HepG2 (cell line): ENCODE measurements around the gene FFAR1. TPM values are rescaled to one million over a fixed set of nuclear protein-coding genes. Genes with fewer than 3 reads are reported as not detected.

Source experiments
- ATAC-seq: fragments of 200-7000 bp; cut with Tn5 transposase; 3 replicates; pipeline ENCODE4 v1.9.1; 2020; ENCODE audit warnings: mild to moderate bottlenecking, moderate library complexity
- BruUV-seq: library from RNA; stranded (reverse); fragments of 400-500 nt; replicated peaks from 2 replicates; lab custom pipeline; 2021; lab: Mats Ljungman, UMichigan
- CTCF ChIA-PET: fragments of 300-600 bp; formaldehyde crosslinking; extraction: SDS; loops from one replicate; lab custom pipeline; 2021; ENCODE audit warnings: low total read pairs, inconsistent platforms, low intra/inter-chr PET ratio; lab: Yijun Ruan, JAX
- POLR2A ChIA-PET: fragments of 350-600 bp; sonication (Branson Sonifier 250); formaldehyde crosslinking; loops from one replicate; lab custom pipeline; 2020; ENCODE audit warnings: antibody characterized with exemption, inconsistent platforms; lab: Yijun Ruan, JAX
- DNase-seq: peaks from one replicate; pipeline ENCODE4 v3.0.0-alpha.2; 2015; ENCODE audit warnings: low spot score
- FAIRE-seq: peaks from 3 replicates; lab custom pipeline; 2011; peaks lifted over from hg19 to GRCh38; lab: Jason Lieb, UNC
- H2AFZ ChIP-seq: one replicate; pipeline ENCODE4 v1.6.1; 2011; ENCODE audit warnings: low read length, inconsistent platforms
- H3K27ac ChIP-seq: fragments of 300-600 bp; 3 replicates; pipeline ENCODE4 v1.8.0; 2011; ENCODE audit warnings: mixed run types, mild to moderate bottlenecking, mixed read lengths, low read length, inconsistent platforms; ENCODE audit not compliant: insufficient read depth; ENCODE audit errors: extremely low read length
- H3K27me3 ChIP-seq, 2 experiments: fragments of 200-600 bp in 1 of 2; 2 replicates in 1 of 2; 3 replicates in 1 of 2; pipeline versions ENCODE4 v1.6.0 to v1.8.0; 2011; ENCODE audit warnings: low read length in 2 of 2, mild to moderate bottlenecking in 2 of 2, moderate library complexity in 2 of 2, inconsistent platforms in 1 of 2; ENCODE audit not compliant: insufficient read depth in 2 of 2, control insufficient read depth in 1 of 2
- H3K36me3 ChIP-seq, 2 experiments: fragments of 200-600 bp in 1 of 2; replicated peaks in 1 of 2; 2 replicates in 1 of 2; 3 replicates in 1 of 2; pipeline versions ENCODE4 v1.5.1 to v1.8.0; 2011; ENCODE audit warnings: low read length in 2 of 2, inconsistent platforms in 1 of 2; ENCODE audit not compliant: insufficient read depth in 2 of 2, control insufficient read depth in 1 of 2
- H3K4me1 ChIP-seq: 2 replicates; pipeline ENCODE4 v1.5.1; 2012; ENCODE audit warnings: low read length, inconsistent platforms; ENCODE audit not compliant: insufficient read depth
- H3K4me2 ChIP-seq: 2 replicates; pipeline ENCODE4 v1.6.0; 2011; ENCODE audit warnings: low read depth, low read length, inconsistent platforms
- H3K4me3 ChIP-seq, 3 experiments: fragments of 200-600 bp in 1 of 3; sonication (generic), shearing (Covaris generic) in 1 of 3; replicated peaks in 1 of 3; 2 replicates each; pipeline ENCODE4 v1.5.1; 2011 to 2016; ENCODE audit warnings: low read length in 3 of 3, inconsistent platforms in 2 of 3, low read depth in 2 of 3, mild to moderate bottlenecking in 2 of 3, control low read depth in 1 of 3, mixed read lengths in 1 of 3; ENCODE audit not compliant: insufficient read depth in 1 of 3
- H3K79me2 ChIP-seq: one replicate; pipeline ENCODE4 v1.6.1; 2011; ENCODE audit warnings: low read length, inconsistent platforms; ENCODE audit not compliant: insufficient read depth
- H3K9ac ChIP-seq: 2 replicates; pipeline ENCODE4 v1.6.0; 2011; ENCODE audit warnings: mild to moderate bottlenecking, low read depth, low read length, inconsistent platforms; ENCODE audit not compliant: insufficient read depth
- H3K9me3 ChIP-seq: 2 replicates; pipeline ENCODE4 v1.5.1; 2012; ENCODE audit warnings: mild to moderate bottlenecking, low read length
- H4K20me1 ChIP-seq: 2 replicates; pipeline ENCODE4 v1.6.0; 2011; ENCODE audit warnings: inconsistent platforms, mild to moderate bottlenecking, low read length, moderate library complexity; ENCODE audit not compliant: insufficient read depth
- BRD4 ChIP-seq: sonication (generic); formaldehyde crosslinking; IDR thresholded peaks from 2 replicates; pipeline ENCODE4 v1.4.0; 2020; ENCODE audit warnings: missing genetic modification reagents
- FOSL1 ChIP-seq: sonication (generic); formaldehyde crosslinking; IDR thresholded peaks from 2 replicates; pipeline ENCODE4 v1.9.0; 2021; ENCODE audit warnings: missing genetic modification reagents, borderline replicate concordance
- JARID2 ChIP-seq: sonication (generic); formaldehyde crosslinking; IDR thresholded peaks from 2 replicates; pipeline ENCODE4 v1.8.1; 2023; ENCODE audit warnings: missing genetic modification reagents, inconsistent platforms; ENCODE audit not compliant: insufficient replicate concordance
- NFIB ChIP-seq: sonication (generic); formaldehyde crosslinking; IDR thresholded peaks from 2 replicates; pipeline ENCODE4 v1.9.0; 2021; ENCODE audit warnings: missing genetic modification reagents, mild to moderate bottlenecking, borderline replicate concordance
- TAF15 ChIP-seq: fragments of 200-400 bp; formaldehyde crosslinking; IDR thresholded peaks from one replicate; pipeline ENCODE4 v1.6.1; 2018; ENCODE audit warnings: mild to moderate bottlenecking, low read depth, low read length; ENCODE audit not compliant: poor library complexity, severe bottlenecking
- ZKSCAN1 ChIP-seq: fragments of 150-350 bp; IDR thresholded peaks from 2 replicates; pipeline ENCODE4 v1.6.1; 2014; ENCODE audit warnings: low read length
- ZNF562 ChIP-seq: sonication (generic); formaldehyde crosslinking; IDR thresholded peaks from 2 replicates; pipeline ENCODE4 v1.8.0; 2022; ENCODE audit warnings: missing genetic modification reagents, borderline replicate concordance
- WGBS: methylation state at CpG from one replicate; pipeline ENCODE4 v1.1.6; 2017; ENCODE audit warnings: low lambda C conversion rate; 5-methylcytosine and 5-hydroxymethylcytosine counted together
- in situ Hi-C: cut with HindIII; loops from 2 replicates; pipeline ENCODE4 v1.10.0; 2017; ENCODE audit warnings: low pct_unique_long_range_greater_than_20kb; ENCODE audit not compliant: extremely low pct_ligation_motif_present
- intact Hi-C: fragments of 100-400 bp; cut with micrococcal nuclease; formaldehyde crosslinking; loops from one replicate; pipeline ENCODE4 v1.10.0; 2022; ENCODE audit not compliant: unreplicated experiment
- polyA plus RNA-seq, 8 experiments: library from polyadenylated mRNA; depleted of rRNA in 3 of 8; stranded (reverse) in 7 of 8; unstranded in 1 of 8; fragments of >200 nt; fragmentation: Illumina TruSeq in 4 of 8; extraction: Trizol in 4 of 8; gene quantifications; 2 replicates each; pipeline versions ENCODE4 v1.2.1 to v1.2.3, GENCODE V29; 2011 to 2016; ENCODE audit warnings: low read depth in 4 of 8, missing spikeins in 1 of 8, mixed read lengths in 1 of 8; ENCODE audit not compliant: insufficient read depth in 1 of 8
- total RNA-seq, 5 experiments: library from RNA; depleted of rRNA; stranded (reverse); fragments of >200 nt; fragmentation: Illumina TruSeq; extraction: Trizol; gene quantifications; 2 replicates each; pipeline ENCODE4 v1.2.3, GENCODE V29; 2016; ENCODE audit warnings: low read depth in 1 of 5
- TF ChIP-seq, protein P1 (sequence below): sonication (generic); formaldehyde crosslinking; IDR thresholded peaks from 2 replicates; pipeline ENCODE4 v1.4.0; 2020; ENCODE audit warnings: missing genetic modification reagents, low read depth, mild to moderate bottlenecking, borderline replicate concordance
- TF ChIP-seq, protein P2 (sequence below): sonication (generic); formaldehyde crosslinking; IDR thresholded peaks from 2 replicates; pipeline ENCODE4 v1.4.0; 2020; ENCODE audit warnings: mild to moderate bottlenecking, missing genetic modification reagents
- TF ChIP-seq, protein P3 (sequence below), 2 experiments: sonication (generic) in 1 of 2; formaldehyde crosslinking in 1 of 2; IDR thresholded peaks; 2 replicates each; pipeline versions ENCODE4 v1.6.1 to v1.9.0; 2014 to 2022; ENCODE audit warnings: antibody characterized with exemption in 1 of 2, borderline replicate concordance in 1 of 2, inconsistent platforms in 1 of 2, low read depth in 1 of 2, missing genetic modification reagents in 1 of 2
- TF ChIP-seq, protein P4 (sequence below): sonication (generic); formaldehyde crosslinking; IDR thresholded peaks from 2 replicates; pipeline ENCODE4 v1.5.1; 2020; ENCODE audit warnings: missing genetic modification reagents, mild to moderate bottlenecking, borderline replicate concordance
- TF ChIP-seq, protein P5 (sequence below): sonication (generic); formaldehyde crosslinking; IDR thresholded peaks from 2 replicates; pipeline ENCODE4 v1.4.0; 2020; ENCODE audit warnings: missing genetic modification reagents

The FFAR1 gene
- total and polyA plus RNA-seq, 2 of the 13 experiments (the other 11 are each of a cell fraction or from before 2014, with no cell fraction given), result not detected

DNA sequence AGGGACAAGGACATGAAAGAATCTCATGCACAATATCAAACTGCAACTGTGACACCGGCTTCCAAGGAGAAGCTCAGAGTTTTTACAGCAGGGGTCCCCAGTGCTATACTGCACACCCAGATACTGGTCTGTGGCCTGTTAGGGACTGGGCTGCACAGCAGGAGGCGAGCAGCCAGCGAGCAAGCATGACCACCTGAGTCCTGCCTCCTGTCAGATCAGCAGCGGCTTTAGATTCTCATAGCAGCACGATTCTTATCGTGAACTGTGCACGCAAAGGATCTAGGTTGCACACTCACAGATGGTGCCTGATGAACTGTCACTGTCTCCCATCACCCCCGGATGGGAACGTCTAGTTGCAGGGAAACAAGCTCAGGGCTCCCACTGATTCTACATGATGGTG is 31.8 kb upstream of the FFAR1 start:
- Histone ChIP-seq H2AFZ (no peak overlapping the region), H4K20me1 (no peaks in the 10 kb centered on the region), H3K4me1 (peaks cover 86% of the 10 kb centered on the region), H3K4me3 (peak overlapping the region in 1 of 3 experiments; percentile 45; a peak in 2 of 6 replicates), H3K27me3 (no peaks in the 10 kb centered on the region), H3K79me2 (no peaks in the 10 kb centered on the region), H3K9me3 (no peaks in the 10 kb centered on the region), H3K27ac (peak overlapping the region; percentile 78), H3K36me3 (no peaks in the 10 kb centered on the region), H3K4me2 (peak overlapping the region; percentile 71), H3K9ac (peak overlapping the region; percentile 52)
- in situ Hi-C loops (no loop called here), intact Hi-C loops (loop anchor here (1.0 kb wide), 1 partner anchor 32 kb away; no protein-coding TSS in a partner anchor)
- FAIRE-seq (peak; percentile 80), DNase-seq (peak; percentile 67), ATAC-seq (peak; percentile 79)
- ChIA-PET POLR2A (interaction anchor here (1.1 to 2.6 kb wide), 3 partner anchors 8 to 27 kb away, joined by 3 to 16 read pairs (median 4); no protein-coding TSS in a partner anchor), CTCF (interaction anchor here (1.7 kb wide), 1 partner anchor 37 kb away, joined by 5 read pairs; no protein-coding TSS in a partner anchor)
- no TSS peak for BruUV-seq
- 18% methylated on average over 5 of the region's 9 CpGs for WGBS
- TF ChIP-seq, protein P1, sequence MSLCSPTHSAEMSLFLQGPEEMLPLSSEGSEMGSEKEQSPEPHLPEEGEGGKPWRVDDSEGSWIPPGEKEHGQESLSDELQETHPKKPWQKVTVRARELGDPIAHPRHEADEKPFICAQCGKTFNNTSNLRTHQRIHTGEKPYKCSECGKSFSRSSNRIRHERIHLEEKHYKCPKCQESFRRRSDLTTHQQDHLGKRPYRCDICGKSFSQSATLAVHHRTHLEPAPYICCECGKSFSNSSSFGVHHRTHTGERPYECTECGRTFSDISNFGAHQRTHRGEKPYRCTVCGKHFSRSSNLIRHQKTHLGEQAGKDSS (CRISPR knock-in tag), result no peak
- TF ChIP-seq BRD4 (CRISPR knock-in tag) (no peak), ZNF562 (CRISPR knock-in tag) (no peak), TAF15 (no peak), JARID2 (no peak), ZKSCAN1 (no peak), NFIB (CRISPR knock-in tag) (no peak), FOSL1 (CRISPR knock-in tag) (no peak)
- TF ChIP-seq, protein P2, sequence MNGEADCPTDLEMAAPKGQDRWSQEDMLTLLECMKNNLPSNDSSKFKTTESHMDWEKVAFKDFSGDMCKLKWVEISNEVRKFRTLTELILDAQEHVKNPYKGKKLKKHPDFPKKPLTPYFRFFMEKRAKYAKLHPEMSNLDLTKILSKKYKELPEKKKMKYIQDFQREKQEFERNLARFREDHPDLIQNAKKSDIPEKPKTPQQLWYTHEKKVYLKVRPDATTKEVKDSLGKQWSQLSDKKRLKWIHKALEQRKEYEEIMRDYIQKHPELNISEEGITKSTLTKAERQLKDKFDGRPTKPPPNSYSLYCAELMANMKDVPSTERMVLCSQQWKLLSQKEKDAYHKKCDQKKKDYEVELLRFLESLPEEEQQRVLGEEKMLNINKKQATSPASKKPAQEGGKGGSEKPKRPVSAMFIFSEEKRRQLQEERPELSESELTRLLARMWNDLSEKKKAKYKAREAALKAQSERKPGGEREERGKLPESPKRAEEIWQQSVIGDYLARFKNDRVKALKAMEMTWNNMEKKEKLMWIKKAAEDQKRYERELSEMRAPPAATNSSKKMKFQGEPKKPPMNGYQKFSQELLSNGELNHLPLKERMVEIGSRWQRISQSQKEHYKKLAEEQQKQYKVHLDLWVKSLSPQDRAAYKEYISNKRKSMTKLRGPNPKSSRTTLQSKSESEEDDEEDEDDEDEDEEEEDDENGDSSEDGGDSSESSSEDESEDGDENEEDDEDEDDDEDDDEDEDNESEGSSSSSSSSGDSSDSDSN (CRISPR knock-in tag), result no peak
- TF ChIP-seq, protein P3, sequence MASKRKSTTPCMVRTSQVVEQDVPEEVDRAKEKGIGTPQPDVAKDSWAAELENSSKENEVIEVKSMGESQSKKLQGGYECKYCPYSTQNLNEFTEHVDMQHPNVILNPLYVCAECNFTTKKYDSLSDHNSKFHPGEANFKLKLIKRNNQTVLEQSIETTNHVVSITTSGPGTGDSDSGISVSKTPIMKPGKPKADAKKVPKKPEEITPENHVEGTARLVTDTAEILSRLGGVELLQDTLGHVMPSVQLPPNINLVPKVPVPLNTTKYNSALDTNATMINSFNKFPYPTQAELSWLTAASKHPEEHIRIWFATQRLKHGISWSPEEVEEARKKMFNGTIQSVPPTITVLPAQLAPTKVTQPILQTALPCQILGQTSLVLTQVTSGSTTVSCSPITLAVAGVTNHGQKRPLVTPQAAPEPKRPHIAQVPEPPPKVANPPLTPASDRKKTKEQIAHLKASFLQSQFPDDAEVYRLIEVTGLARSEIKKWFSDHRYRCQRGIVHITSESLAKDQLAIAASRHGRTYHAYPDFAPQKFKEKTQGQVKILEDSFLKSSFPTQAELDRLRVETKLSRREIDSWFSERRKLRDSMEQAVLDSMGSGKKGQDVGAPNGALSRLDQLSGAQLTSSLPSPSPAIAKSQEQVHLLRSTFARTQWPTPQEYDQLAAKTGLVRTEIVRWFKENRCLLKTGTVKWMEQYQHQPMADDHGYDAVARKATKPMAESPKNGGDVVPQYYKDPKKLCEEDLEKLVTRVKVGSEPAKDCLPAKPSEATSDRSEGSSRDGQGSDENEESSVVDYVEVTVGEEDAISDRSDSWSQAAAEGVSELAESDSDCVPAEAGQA (IDR thresholded peaks at IDR 0.05; ENCODE audit: low read depth), result no peak
- TF ChIP-seq, protein P3 (CRISPR knock-in tag; IDR thresholded peaks at IDR 0.05; ENCODE audit: borderline replicate concordance), result no peak
- TF ChIP-seq, protein P4, sequence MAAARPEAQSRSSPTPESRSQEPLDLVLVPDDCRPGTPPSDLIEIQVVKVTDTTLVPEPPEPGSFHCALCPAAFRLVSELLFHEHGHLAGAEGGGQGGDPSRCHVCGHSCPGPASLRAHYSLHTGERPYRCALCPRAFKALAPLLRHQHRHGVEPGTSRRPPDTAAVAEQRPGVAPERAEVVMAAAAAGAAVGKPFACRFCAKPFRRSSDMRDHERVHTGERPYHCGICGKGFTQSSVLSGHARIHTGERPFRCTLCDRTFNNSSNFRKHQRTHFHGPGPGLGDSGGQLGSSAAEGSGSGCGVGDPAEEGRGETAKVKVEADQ (CRISPR knock-in tag), result no peak
- TF ChIP-seq, protein P5, sequence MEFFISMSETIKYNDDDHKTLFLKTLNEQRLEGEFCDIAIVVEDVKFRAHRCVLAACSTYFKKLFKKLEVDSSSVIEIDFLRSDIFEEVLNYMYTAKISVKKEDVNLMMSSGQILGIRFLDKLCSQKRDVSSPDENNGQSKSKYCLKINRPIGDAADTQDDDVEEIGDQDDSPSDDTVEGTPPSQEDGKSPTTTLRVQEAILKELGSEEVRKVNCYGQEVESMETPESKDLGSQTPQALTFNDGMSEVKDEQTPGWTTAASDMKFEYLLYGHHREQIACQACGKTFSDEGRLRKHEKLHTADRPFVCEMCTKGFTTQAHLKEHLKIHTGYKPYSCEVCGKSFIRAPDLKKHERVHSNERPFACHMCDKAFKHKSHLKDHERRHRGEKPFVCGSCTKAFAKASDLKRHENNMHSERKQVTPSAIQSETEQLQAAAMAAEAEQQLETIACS (CRISPR knock-in tag), result no peak
